ENCODE data around the gene KIAA0753.
A peak's percentile ranks its signal among the peaks of the same experiment; 100 is the strongest.
"Not testable (repeated sequence)": the region's sequence is repeated elsewhere in the genome, so short reads cannot be mapped to it uniquely, and the experiment has no call there.

Gene KIAA0753

DNA sequence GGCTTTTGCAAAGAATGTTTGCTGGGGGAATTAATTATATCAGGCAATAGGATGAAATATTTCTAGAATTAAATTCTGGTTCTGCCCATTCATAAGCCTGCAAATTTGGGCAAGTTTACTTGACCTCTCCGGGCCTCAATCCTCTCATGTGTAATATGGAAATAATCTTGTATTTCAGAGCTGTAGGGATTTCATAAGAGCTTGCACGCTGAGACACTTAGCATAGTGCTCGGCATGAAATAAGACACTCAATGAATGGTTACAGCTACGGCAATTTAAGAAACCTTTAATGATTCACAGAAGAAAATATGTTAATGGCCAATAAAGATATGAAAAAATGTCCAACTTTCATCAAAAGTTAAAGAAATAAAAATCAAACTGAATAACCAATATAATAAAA lies 43.6 kb downstream of the KIAA0753 start:
- DNase-seq (ENCODE audit: low read depth): no peak

- no peak for DNase-seq (ENCODE audit: low read depth)
Measured at GRCh38 chr17:6596511-6596910, 44.0 kb downstream of the KIAA0753 start.

DNA sequence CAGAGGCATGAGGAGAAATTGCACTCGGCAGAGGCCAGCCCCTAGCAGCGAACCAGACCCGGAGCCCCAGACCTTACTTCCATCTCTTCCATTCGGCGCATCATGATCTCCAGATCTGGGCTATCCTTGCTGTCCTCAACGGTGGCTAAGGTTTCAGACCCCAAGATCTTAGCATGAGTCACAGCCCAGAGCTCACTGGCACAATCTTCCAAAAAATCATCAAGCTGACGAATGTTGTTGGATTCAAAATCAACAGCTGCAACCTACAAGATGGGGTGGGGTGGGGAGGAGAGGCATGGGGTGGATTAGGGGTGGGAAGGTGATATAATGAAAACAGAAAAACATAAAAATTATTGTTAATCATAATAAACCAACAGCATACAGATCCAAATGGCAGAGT lies 44.4 kb downstream of the KIAA0753 start:
- no peak for DNase-seq (ENCODE audit: low read depth)

- not testable (repeated sequence) for DNase-seq (ENCODE audit: low read depth)
Measured at GRCh38 chr17:6593371-6593770, 47.1 kb downstream of the KIAA0753 start.

- no peak for DNase-seq (ENCODE audit: low read depth)
Measured at GRCh38 chr17:6592173-6592572, 48.3 kb downstream of the KIAA0753 start.

DNA sequence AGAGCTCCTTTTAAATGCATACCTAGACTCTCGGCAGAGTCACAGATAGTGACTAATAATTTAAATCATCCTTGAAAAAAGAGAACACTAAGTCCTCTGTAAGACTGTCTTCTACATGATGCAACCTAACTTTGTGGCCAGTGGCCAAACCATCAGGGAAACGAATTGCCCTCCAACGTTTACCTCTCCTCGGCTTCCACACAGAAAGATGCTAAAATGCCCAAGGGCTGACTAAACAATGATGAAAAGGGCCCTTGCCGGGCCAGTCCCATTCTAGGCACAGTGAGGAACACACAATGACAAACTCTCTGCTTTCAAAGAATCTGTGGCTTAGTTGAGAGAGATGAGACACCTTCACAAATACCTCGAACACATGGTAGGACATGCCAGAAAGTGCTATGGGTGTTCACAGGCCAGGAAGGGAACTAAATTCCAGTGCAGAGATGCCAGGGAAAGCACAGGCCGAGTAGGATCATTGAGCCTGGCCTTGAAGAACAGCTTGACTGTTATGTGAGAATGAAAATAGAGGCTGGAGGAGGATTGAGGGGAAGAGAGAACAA lies 48.8 kb downstream of the KIAA0753 start:
- DNase-seq (ENCODE audit: low read depth): no peak

DNA sequence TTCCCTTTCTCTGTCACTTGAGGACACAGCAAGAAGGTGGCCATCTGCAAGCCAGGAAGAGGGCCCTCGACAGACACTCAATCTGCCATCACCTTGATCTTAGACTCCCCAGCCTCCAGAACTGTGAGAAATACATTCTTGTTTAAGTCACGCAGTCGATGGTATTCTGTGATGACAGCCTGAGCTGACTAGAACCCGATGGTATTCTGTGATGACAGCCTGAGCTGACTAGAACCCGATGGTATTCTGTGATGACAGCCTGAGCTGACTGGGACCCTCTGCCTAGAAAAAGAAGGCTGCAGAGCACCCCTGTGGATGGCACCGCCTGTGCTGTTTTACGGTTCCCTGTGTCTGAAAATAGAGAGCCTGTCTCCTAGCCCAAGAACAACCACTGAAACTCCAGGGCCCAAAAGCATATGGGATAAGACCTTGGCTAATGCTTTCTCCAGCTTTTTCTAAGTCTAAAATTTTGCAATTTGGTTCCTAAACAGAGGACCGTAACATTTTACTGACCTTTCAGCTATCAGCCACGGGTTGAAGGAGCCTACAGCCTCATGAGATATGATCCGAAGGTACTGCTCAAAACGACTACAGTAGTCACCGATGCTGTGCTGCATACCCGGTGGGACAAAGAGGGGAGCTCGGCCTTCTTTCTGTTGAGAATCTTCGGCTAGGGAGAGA lies 51.1 kb downstream of the KIAA0753 start:
- DNase-seq (ENCODE audit: low read depth): no peak

GRCh38 chr17:6588165-6588564 lies 52.3 kb downstream of the KIAA0753 start:
- DNase-seq (ENCODE audit: low read depth): no peak

DNA sequence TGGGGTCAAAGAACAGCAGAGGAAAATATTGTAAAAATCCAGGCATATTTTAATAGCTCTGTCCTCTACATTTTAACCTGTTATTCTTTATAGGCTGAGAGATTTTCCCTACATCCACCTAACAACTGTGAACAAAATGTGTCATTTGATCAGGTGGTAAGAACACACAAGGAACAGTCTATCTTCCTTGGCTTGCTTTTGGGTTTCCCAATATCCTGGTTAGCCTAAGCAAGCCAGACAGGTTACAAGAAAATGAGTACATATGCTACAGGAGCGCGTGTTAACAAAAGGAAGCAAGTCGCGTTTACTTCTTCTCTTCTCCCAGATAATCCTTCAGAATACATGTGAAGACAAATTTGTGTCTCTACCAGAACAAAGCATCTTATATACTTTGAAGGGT lies 53.2 kb downstream of the KIAA0753 start:
- no peak for DNase-seq (ENCODE audit: low read depth)

GRCh38 chr17:6583411-6583810 lies 57.1 kb downstream of the KIAA0753 start:
- no peak for DNase-seq (ENCODE audit: low read depth)

- no peak for DNase-seq (ENCODE audit: low read depth)
Measured at GRCh38 chr17:6580625-6581024, 59.9 kb downstream of the KIAA0753 start.

DNA sequence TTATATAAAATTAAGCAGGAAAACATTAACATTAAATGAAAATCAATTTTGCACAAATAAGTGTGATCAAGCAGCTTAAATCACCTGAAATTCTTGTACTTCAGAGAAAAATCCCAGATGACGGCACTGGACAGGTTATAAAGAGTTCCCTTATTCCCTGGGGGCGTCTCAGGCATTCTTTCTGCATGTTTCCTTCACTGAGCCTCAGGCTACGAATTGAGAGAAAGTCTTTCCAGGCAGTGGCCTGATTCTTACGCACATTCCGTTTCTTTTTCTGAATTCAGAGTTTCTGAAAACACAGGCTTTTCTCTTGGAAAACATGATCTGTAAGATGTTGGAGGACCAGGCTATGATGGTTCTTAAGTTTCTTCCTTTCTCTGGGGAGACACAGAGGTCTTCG lies 62.0 kb downstream of the KIAA0753 start:
- no peak for DNase-seq (ENCODE audit: low read depth)

DNA sequence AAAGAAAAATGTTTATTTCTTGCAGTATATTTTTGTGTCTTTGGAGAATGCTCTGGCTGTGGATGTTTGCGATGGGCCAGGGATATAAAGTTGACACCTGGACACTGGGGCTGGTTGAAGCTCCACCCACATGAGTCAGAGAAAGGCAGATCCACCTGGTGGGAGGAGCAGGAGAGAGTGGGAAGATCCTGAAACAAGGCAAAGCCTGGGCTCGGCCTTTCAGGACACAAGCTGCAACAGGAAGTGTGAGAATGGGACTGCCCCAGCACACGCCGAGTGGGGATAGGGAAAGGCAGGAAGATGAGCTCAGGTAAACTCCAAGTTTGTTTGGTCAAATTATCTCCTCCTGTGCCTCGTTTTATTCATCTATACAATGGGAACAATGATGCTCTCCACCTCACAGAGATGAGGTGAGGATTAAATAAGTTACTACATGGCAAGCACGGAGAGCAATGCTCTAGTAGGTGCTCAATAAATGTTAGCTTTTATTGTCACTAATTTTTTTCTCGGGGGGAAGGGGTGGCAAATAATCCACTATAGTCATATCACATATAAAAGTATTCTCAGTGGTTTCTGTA lies 62.7 kb downstream of the KIAA0753 start:
- no peak for DNase-seq (ENCODE audit: low read depth)

DNA sequence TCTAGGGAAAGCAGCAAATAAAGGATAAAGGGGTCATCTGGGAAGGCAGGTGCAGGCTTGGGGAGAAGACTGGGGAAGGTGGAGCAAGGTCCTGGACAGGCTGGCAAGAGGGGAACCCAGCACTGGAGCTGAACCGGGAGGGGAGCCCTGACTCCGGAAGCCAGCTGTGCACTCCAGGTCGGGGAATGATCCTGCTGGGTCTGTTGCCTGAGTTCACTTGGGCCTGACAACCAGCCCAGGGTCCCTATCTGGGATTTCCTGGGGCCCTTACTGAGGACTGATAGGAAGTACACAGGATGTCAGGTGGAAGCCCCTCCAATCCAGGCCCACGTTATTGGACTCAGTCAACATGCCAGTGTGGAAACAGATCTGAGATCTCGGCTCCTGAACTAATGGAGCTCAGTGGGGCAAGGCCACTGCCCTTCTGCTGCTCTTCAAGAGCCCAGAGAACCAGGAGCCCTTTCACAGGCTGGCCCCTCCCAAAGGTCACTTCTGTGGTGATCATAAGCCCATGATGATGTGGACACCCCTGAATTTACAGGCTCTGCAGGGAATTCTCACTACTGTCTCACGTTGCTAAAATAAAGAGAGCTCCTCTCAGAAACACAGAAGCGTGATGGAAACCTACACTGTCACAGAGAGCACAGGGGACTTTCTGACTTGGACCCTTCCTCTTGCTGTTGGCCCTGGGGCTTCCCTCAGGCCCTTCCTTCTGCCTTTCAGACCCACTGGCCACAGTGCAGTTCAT lies 64.3 kb downstream of the KIAA0753 start:
- no peak for DNase-seq (ENCODE audit: low read depth)

DNA sequence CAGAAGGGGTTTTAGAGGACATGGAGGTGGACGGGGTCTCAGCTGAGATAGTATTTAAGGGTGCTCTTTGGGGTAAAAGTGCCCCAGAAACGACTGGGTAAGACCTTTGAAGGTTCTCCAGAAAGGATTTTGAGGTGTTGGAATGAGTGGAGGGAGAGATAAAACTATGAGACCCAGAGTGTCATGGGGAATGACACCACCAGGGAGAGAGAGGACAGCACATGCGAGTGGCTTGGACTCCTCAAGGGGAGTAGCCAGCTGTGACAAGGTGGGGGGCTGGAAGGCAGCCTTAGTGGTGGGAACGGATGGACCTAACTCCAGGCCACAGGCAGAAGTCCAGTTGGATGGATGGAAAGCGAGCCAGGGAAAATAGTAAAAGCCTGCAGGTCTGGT lies 64.9 kb downstream of the KIAA0753 start:
- DNase-seq (ENCODE audit: low read depth): no peak

DNA sequence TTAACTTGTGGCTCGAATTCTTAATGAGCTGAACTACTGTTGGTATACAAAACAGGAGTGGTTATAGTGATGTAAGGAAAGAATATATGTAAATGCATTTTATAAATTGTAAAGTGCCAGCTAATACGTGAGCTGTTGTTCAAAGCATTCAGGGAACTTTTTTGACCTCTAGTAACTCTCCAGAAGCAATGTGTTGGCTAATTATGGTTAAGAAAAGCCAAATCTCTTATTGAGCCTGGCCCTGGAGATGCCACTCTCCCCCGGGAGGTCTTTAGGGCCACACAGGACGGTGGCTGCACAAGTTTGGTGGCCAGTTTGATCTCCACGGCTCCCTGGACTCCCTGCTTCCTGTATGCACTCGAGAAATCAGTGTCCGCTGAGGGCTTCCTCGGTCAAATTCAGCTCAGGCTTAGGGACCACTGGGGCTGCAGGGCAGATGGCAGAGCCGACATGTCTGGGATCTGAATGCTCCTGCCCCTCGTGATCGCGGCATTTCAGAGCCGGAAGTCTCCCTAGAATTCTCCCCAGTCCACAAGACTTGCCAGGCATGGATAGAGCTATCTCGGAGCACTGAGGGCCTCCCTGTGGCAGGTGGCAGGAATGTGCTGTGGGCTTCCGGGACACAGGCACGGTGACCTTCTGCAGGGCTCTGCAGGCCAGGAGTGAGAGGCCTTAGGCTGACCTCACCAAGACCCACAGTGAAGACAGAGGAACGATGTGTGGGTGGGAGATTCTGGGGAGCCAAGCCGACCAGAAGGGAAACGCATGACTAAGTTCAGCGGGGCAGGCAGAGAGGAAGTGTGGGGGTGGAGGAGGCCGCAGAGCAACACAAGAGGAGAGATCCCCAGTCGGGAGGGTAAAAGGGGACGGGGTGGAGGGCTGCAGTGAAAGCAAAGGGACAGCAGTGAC lies 65.6 kb downstream of the KIAA0753 start:
- DNase-seq (ENCODE audit: low read depth): peak; percentile 57

- no peak for DNase-seq (ENCODE audit: low read depth)
Measured at GRCh38 chr17:6573982-6574686, 66.4 kb downstream of the KIAA0753 start.

GRCh38 chr17:6573495-6573894 lies 67.0 kb downstream of the KIAA0753 start:
- not testable (repeated sequence) for DNase-seq (ENCODE audit: low read depth)

DNA sequence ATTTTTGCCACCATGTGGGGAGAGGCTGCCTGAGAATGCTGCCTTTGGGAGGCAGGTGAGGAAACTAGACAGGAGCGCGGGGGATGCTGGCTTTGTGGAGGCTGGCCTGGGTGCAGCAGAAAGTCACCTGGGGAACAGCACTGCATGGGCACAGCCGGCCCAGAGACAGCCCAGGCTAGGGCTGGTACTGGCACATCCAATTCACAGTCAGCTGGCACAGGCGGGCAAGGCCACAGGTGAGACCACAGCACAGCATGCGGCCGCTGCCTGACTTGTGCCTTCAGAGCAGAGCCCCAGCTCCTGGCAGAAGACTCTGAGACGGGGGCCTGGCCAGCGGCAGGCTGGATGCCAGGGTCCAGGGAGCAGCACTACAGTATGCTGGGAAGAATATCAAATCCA lies 67.5 kb downstream of the KIAA0753 start:
- DNase-seq (ENCODE audit: low read depth): no peak

DNA sequence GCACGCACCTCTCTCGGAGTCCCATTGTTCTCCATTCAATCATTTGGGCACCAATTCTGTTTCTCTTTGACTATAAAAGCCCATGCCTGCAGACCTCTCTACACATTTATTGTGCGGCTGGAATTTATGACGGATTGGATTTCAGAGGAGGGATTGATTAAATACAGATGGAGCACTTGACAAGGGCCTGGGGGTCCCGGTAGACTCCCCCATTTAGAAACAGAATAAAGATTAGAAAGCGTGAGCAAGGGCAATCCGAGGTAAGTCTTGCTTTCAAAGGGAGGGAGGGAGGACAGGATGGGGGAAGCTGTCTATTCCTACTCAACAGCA lies 69.1 kb downstream of the KIAA0753 start:
- DNase-seq (ENCODE audit: low read depth): no peak

GRCh38 chr17:6570731-6571451 lies 69.6 kb downstream of the KIAA0753 start:
- DNase-seq (ENCODE audit: low read depth): no peak
